ENCODE results near the gene CARD14. TPM values are rescaled to one million over a fixed set of nuclear protein-coding genes. Genes with fewer than 3 reads are reported as not detected.

The CARD14 gene
- total and polyA plus RNA-seq, 2 of the 13 experiments (the other 11 are each of a cell fraction or from before 2014, with no cell fraction given): 0.11 TPM; not detected in 1

- TF ChIP-seq NCOA5 (CRISPR knock-in tag; IDR thresholded peaks at IDR 0.05) (no peak), TFDP1 (CRISPR knock-in tag; IDR thresholded peaks at IDR 0.05; ENCODE audit: borderline replicate concordance) (peak; percentile 79; the same call in 1 of the 2 replicates), ETS1 (CRISPR knock-in tag; IDR thresholded peaks at IDR 0.05) (peak; percentile 91), ZNF558 (CRISPR knock-in tag; IDR thresholded peaks at IDR 0.05; ENCODE audit: borderline replicate concordance) (peak; percentile 90; the same call in 1 of the 2 replicates), WIZ (CRISPR knock-in tag; IDR thresholded peaks at IDR 0.05) (no peak; the same call in 1 of the 2 replicates), ZBTB14 (CRISPR knock-in tag; IDR thresholded peaks at IDR 0.05) (peak; percentile 63; the same call in 1 of the 2 replicates), CREB3 (CRISPR knock-in tag; IDR thresholded peaks at IDR 0.05) (0 out of 2 replicates have a peak, but pooled peaks have one; percentile 34), RFX5 (IDR thresholded peaks at IDR 0.05; ENCODE audit: low read depth, low read length) (no peak), ZNF570 (CRISPR knock-in tag; IDR thresholded peaks at IDR 0.05; ENCODE audit: borderline replicate concordance) (no peak; the same call in 1 of the 2 replicates), ZNF333 (CRISPR knock-in tag; IDR thresholded peaks at IDR 0.05; ENCODE audit: borderline replicate concordance) (0 out of 2 replicates have a peak, but pooled peaks have one; percentile 67), ZNF691 (CRISPR knock-in tag; IDR thresholded peaks at IDR 0.05; ENCODE audit: borderline replicate concordance, low read depth) (peak; percentile 99), ZNF839 (CRISPR knock-in tag; IDR thresholded peaks at IDR 0.05; ENCODE audit: borderline replicate concordance) (peak; percentile 90; the same call in 1 of the 2 replicates), CENPT (CRISPR knock-in tag; IDR thresholded peaks at IDR 0.05; ENCODE audit: low read depth) (peak; percentile 96), SMYD3 (CRISPR knock-in tag; IDR thresholded peaks at IDR 0.05) (peak; percentile 67; the same call in 1 of the 2 replicates), LBX2 (CRISPR knock-in tag; IDR thresholded peaks at IDR 0.05; ENCODE audit: borderline replicate concordance) (0 out of 2 replicates have a peak, but pooled peaks have one; percentile 89)
Measured at GRCh38 chr17:80147035-80147822, 22.6 kb upstream of the CARD14 start, which contains the start of gene EIF4A3 (continued).
